NCI-H345 treated with DMSO at 0.1 percent for 48 hours (cell line): ENCODE data around the gene EBF3.

Source experiments
- DNase-seq: peaks from one replicate; lab custom pipeline; 2025; ENCODE audit not compliant: unreplicated experiment; lab: John Stamatoyannopoulos, UW

The EBF3 gene

DNA sequence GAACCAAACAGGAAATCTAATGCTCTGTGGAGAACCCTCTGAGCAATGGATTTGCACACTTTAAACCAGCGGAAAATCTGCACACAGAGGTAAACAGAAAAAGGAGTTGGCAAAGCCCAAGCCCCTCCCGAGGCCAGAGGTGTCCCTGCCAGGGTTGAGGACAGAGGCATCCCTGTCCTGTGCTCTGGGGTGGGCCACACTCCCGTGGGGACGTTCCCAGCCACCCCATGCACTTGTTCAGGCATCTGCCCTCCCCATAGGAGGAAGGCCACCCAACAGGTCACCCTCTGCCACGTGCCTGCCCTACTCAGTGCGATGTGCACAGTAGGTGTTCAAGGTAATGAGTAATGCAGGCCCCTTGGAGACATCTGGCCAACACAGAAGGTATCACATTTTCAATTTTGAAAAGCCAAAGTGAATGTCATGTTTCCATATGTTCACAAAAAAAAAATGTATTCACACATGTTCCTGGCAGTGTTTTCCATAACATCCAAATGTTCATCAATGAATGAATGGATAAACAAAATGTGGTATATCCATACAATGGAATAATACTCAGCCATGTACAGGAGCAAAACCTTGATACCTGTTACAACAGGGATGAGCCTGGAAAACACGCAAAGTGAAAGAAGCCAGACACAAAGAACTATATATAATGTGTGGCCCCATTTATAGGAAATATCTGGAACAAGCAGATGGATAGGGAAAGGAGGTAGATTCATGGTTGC lies 108.1 kb downstream of the EBF3 start:
- no peak for DNase-seq

- no peak for DNase-seq
Observed at GRCh38 chr10:129854796-129855705, 109.0 kb downstream of the EBF3 start.

DNA sequence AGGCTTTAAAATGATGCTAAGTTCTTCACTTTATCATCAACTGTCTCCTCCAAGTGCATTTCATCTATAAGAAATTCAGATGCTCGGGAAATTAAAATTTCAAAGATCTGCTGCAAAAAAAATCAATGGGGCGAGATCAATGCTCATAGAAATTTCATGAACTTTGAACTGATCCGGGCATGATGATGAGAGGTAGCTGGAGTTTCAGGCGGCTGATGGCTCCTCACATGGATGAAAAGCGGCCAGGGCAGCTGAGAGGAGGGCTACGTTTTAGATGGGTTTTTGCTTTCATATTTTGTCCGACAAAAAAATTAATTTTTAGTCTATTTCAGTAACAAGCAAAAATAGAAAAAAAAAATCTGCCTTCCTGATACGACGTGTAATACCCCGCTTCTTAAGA lies 109.9 kb downstream of the EBF3 start:
- no peak for DNase-seq

DNA sequence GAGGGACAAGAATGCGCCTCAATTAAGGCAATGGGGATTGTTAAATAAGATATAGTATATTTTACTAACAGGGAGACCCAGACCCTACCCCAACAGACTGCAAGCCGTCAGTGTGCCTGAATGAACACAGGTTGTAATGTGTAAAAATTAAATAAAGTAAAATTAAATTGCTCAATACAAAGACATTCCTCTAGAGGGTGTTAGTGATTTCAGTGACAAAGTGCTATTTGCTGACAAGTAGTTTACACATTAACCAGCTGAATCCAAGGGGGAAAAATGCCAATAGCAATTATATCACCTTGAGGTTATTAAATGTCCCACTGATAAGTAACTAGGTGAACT lies 110.5 kb downstream of the EBF3 start:
- DNase-seq: no peak

GRCh38 chr10:129852829-129853561 lies 111.1 kb downstream of the EBF3 start:
- DNase-seq: no peak

- no peak for DNase-seq
Observed at GRCh38 chr10:129851941-129852640, 112.0 kb downstream of the EBF3 start.

DNA sequence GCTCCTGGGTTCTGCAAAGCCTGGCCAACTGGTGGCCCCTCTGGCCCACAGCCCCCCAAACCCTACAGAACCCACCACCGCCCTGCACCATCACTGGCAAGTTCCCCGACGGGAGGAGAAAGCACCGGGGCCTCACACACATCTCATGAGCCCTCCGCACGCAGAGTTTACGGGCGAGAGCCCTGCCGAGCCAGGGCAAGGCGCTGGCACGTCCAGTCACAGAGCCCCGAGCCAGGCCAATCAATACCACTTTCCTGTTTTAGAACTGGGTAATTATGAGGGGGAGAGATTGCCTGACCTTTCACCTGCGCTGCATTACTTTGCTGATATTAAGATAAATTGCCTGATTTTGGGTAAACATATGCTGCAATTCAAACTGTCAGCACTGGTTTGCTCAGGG lies 113.3 kb downstream of the EBF3 start:
- DNase-seq: no peak

DNA sequence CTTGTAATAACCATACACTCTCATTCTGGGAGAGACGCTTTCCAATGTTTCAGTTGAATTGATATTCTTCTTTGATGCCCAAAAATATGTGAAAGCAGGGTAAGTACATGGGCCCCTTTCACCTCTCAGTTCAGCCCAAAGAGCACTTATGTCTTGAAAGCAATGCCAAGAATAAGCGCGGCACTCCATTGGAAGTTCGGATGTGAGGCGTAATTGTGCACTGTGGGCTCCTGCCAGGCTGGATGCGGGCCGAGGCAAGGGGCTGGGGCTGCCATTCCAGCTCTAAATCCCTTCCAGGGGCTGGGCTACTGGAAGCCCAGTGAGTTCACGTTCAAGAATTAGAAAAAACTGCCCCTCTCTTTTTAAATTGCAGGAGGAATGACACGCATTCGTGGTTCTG lies 113.8 kb downstream of the EBF3 start:
- no peak for DNase-seq

DNA sequence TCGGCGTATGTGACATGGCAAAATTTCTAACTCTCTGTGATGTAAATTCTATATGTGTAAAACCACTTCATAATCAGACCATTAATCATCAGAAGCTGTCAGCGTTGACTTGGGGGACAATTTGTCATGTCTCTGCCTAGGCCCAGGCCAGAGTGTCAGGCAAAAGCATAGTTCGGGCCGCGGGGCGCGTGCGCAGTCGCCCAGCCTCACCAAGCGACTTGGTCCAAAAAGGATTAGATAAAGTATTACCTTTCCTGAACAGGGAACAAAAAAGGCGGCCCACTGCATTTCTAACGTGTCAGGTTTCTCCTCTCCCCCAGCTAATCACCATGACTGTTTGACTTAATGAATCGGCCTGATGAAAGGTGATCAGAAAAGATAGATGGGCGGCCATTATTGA lies 114.2 kb downstream of the EBF3 start:
- no peak for DNase-seq

- no peak for DNase-seq
Observed at GRCh38 chr10:129849452-129849750, 114.7 kb downstream of the EBF3 start.

- DNase-seq: no peak
Observed at GRCh38 chr10:129848696-129849451, 115.2 kb downstream of the EBF3 start.

DNA sequence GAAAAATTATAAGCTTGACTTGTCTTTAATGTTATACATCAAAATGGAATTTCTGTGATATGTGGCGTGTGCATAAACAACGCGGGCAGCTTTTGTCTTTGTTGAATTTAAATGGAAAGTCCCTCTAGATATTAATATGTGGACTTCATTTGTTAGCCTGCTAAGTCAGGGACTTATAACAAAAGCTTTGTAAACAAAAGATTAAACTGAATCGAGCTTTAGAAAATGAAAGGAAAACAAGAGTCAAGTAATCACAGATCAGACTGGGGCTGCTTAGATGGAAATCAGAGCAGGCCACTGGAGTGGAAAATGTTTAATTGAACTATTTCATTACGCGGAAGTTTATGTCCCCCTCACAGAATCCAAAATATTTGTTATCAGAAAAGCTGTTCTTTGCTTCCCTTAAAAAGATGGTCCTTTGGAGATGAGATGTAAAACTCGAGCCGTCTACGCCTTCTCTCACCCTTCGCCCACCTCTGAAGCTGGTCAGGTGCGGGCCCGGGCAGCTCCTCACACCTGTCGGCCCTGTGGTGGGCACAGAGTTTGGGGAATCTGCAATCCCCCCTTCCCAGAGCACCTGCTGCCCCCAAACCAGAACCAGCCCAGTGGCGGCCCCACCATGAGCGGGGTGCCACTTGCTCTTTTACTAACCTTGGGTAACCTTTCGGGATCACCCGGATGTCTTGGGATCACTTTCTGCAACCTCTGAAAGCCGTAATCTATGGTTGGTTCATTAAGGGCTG lies 116.2 kb downstream of the EBF3 start:
- no peak for DNase-seq

GRCh38 chr10:129846991-129847391 lies 117.1 kb downstream of the EBF3 start:
- no peak for DNase-seq

- no peak for DNase-seq
Observed at GRCh38 chr10:129845111-129845753, 118.8 kb downstream of the EBF3 start.

- no peak for DNase-seq
Observed at GRCh38 chr10:129844216-129844766, 119.8 kb downstream of the EBF3 start.

DNA sequence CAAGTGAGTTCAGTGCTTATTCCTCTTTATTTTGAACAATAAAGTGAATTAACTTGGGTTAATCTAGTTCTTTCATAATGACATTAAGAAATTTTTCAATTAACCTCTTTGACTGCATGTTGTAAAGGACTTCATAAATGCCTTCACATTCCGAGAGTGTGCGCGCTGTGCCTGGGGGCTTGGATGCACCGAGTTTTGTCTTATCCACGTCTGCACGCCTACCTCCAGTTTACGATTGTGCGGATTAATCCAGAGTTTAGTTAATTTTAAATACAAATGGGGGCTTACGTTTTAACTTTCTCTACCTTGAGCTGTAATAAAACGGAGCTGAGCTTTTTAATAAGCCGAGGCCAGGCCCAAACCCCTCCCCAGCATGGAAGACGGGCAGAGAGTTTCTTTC lies 120.4 kb downstream of the EBF3 start:
- DNase-seq: no peak

- no peak for DNase-seq
Observed at GRCh38 chr10:129843131-129843541, 120.9 kb downstream of the EBF3 start.

GRCh38 chr10:129842031-129842430 lies 122.0 kb downstream of the EBF3 start:
- no peak for DNase-seq

GRCh38 chr10:129841590-129841989 lies 122.5 kb downstream of the EBF3 start:
- no peak for DNase-seq
